Fibroblast of lung (primary cell): Measurements from ENCODE around the gene FGD2. TPM values are rescaled to one million over a fixed set of nuclear protein-coding genes. Genes with fewer than 3 reads are reported as not detected.

Source experiments
- DNase-seq, 2 donors: peaks; one replicate each; pipeline versions ENCODE4 v3.0.0 to v3.0.0-alpha.2; 2010; ENCODE audit warnings: low read depth in 2 of 2
- H2AFZ ChIP-seq: 2 replicates; pipeline ENCODE4 v1.5.1; 2012; ENCODE audit warnings: low read length, control low read depth, inconsistent platforms
- H3K27ac ChIP-seq: 2 replicates; pipeline ENCODE4 v1.5.1; 2011; ENCODE audit warnings: low read length, control low read depth; ENCODE audit not compliant: insufficient read depth
- H3K27me3 ChIP-seq: 2 replicates; pipeline ENCODE4 v1.5.1; 2011; ENCODE audit warnings: mild to moderate bottlenecking, low read length; ENCODE audit not compliant: control insufficient read depth, insufficient read depth
- H3K36me3 ChIP-seq: 2 replicates; pipeline ENCODE4 v1.5.1; 2011; ENCODE audit warnings: low read length; ENCODE audit not compliant: control insufficient read depth, insufficient read depth
- H3K4me1 ChIP-seq: 2 replicates; pipeline ENCODE4 v1.5.1; 2011; ENCODE audit warnings: low read length; ENCODE audit not compliant: control insufficient read depth, insufficient read depth; ENCODE audit errors: extremely low read depth
- H3K4me2 ChIP-seq: 2 replicates; pipeline ENCODE4 v1.5.1; 2011; ENCODE audit warnings: low read length, control low read depth; ENCODE audit not compliant: insufficient read depth; ENCODE audit errors: extremely low read depth
- H3K4me3 ChIP-seq, 4 experiments: fragments of 200-600 bp in 1 of 4; sonication (generic) in 1 of 4; replicated peaks in 1 of 4; 2 replicates each; pipeline ENCODE4 v1.5.1; 2011 to 2016; ENCODE audit warnings: low read length in 4 of 4, low read depth in 3 of 4, mild to moderate bottlenecking in 3 of 4, control low read depth in 2 of 4, inconsistent platforms in 1 of 4, mixed read lengths in 1 of 4; ENCODE audit not compliant: insufficient read depth in 1 of 4; ENCODE audit errors: control extremely low read depth in 1 of 4
- H3K79me2 ChIP-seq: 2 replicates; pipeline ENCODE4 v1.5.1; 2012; ENCODE audit warnings: mild to moderate bottlenecking, low read length, inconsistent platforms; ENCODE audit not compliant: control insufficient read depth, insufficient read depth
- H3K9ac ChIP-seq: 2 replicates; pipeline ENCODE4 v1.5.1; 2011; ENCODE audit warnings: mild to moderate bottlenecking, low read length, control low read depth; ENCODE audit not compliant: insufficient read depth
- H3K9me3 ChIP-seq: 2 replicates; pipeline ENCODE4 v1.5.1; 2012; ENCODE audit warnings: low read depth, low read length; ENCODE audit not compliant: control insufficient read depth, insufficient read depth
- H4K20me1 ChIP-seq: 2 replicates; pipeline ENCODE4 v1.5.1; 2011; ENCODE audit warnings: low read length; ENCODE audit not compliant: control insufficient read depth, insufficient read depth; ENCODE audit errors: extremely low read depth
- EZH2 ChIP-seq: IDR thresholded peaks from 2 replicates; pipeline ENCODE4 v1.5.1; 2012; ENCODE audit warnings: low read length, control low read depth, mild to moderate bottlenecking; ENCODE audit errors: missing control alignments
- polyA plus RNA-seq, 2 donors: library from polyadenylated mRNA; depleted of rRNA in 1 of 2; stranded (reverse) in 1 of 2; unstranded in 1 of 2; fragments of >200 nt; gene quantifications; 2 replicates each; pipeline ENCODE4 v1.2.1, GENCODE V29; 2011 to 2012; ENCODE audit warnings: missing spikeins in 1 of 2
- total RNA-seq: library from RNA; depleted of rRNA; stranded (reverse); fragments of >200 nt; gene quantifications from 2 replicates; pipeline ENCODE4 v1.2.1, GENCODE V29; 2014
- TF ChIP-seq, protein P1 (sequence below), 2 donors: IDR thresholded peaks in 1 of 2; conservative IDR thresholded peaks in 1 of 2; 1 replicate in 1 of 2; 2 replicates in 1 of 2; pipeline ENCODE4 v1.5.1; 2011 to 2012; ENCODE audit warnings: low read length in 2 of 2, control low read depth in 1 of 2, inconsistent platforms in 1 of 2, low read depth in 1 of 2, mild to moderate bottlenecking in 1 of 2

FGD2 gene
- total and polyA plus RNA-seq, 2 donors (not counting 1 experiment from before 2014, with no cell fraction given) = not detected

DNA sequence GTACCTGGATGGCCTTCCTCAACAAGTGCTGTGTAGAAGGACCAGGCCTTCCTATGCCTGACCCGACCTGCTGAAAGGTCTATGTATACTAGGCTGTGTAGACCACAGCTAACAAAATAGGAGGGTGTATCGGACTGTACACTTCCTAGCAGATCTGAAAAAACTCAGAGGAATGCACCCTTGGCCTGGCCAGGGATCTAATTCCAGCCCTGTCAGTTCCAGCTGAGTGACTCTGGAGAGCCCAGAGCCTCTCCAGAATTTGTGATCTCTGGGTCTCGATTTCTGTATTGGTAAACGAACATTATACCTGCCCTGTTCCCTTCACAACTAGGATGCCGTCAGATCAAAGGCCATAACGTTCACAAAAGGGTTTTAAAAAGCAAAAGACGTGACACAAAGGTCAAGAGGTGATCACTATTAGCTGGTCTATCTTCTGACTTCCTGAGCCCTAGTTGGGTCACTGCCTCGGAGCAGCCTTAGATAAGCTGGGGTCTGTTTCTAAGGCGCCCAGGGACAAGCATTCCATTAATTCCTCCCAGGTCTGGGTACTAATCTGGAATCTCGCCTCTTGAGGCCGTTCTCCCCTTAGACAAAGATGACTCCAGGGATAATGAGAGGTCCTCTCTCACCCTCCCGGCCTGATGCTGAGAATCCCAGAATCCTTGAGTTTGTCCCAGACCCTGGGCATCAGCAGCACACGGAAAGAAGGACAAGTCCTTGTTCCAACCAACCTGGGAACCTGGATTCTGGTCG, 33.4 kb upstream of the FGD2 start:
- no peak overlapping the region for H2AFZ ChIP-seq
- H3K4me3 ChIP-seq = no peak overlapping the region
- peaks cover 52% of the 10 kb centered on the region for H3K36me3 ChIP-seq
- H3K4me2 ChIP-seq = no peak overlapping the region
- H3K27ac ChIP-seq = no peak overlapping the region
- H3K79me2 ChIP-seq = no peaks in the 10 kb centered on the region
- no peak for DNase-seq
- H3K4me1 ChIP-seq = no peaks in the 10 kb centered on the region
- H3K9ac ChIP-seq = no peak overlapping the region
- H4K20me1 ChIP-seq = no peaks in the 10 kb centered on the region
- H3K27me3 ChIP-seq = no peaks in the 10 kb centered on the region
- no peaks in the 10 kb centered on the region for H3K9me3 ChIP-seq
- no peak for TF ChIP-seq EZH2
- TF ChIP-seq, protein P1, sequence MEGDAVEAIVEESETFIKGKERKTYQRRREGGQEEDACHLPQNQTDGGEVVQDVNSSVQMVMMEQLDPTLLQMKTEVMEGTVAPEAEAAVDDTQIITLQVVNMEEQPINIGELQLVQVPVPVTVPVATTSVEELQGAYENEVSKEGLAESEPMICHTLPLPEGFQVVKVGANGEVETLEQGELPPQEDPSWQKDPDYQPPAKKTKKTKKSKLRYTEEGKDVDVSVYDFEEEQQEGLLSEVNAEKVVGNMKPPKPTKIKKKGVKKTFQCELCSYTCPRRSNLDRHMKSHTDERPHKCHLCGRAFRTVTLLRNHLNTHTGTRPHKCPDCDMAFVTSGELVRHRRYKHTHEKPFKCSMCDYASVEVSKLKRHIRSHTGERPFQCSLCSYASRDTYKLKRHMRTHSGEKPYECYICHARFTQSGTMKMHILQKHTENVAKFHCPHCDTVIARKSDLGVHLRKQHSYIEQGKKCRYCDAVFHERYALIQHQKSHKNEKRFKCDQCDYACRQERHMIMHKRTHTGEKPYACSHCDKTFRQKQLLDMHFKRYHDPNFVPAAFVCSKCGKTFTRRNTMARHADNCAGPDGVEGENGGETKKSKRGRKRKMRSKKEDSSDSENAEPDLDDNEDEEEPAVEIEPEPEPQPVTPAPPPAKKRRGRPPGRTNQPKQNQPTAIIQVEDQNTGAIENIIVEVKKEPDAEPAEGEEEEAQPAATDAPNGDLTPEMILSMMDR (conservative IDR thresholded peaks at IDR 0.05 in 1 of 2, IDR thresholded peaks at IDR 0.05 in 1 of 2; ENCODE audit: low read depth in 1 of 2, low read length in 2 of 2) = no peak

DNA sequence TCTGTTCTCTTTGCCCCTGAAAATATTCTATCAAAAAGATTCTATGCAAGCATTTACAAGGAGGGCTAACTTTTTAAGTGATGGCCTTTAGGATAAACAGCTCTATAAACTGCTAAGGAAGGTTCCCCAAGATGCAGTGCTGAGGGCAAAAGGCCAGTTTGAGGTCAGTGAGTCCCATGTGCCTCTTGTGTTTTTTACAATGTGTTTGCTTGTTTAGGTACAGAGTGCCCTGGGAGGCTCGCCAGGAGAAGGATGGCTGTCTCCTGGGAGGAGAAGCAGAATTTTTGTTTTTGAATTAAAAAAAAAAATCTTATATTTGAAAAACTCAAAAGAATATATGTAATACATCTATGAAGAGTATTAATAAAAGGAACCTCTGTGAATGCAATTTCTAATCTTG, 32.3 kb upstream of the FGD2 start:
- Histone ChIP-seq H3K9me3 (no peaks in the 10 kb centered on the region), H3K27me3 (no peaks in the 10 kb centered on the region), H3K4me3 (no peak overlapping the region), H4K20me1 (no peaks in the 10 kb centered on the region), H3K36me3 (peaks cover 56% of the 10 kb centered on the region), H3K4me2 (no peak overlapping the region), H2AFZ (no peak overlapping the region), H3K9ac (no peak overlapping the region), H3K27ac (no peak overlapping the region), H3K79me2 (peaks cover 7% of the 10 kb centered on the region), H3K4me1 (no peaks in the 10 kb centered on the region)
- no peak for DNase-seq
- no peak for TF ChIP-seq EZH2
- TF ChIP-seq, protein P1 (conservative IDR thresholded peaks at IDR 0.05 in 1 of 2, IDR thresholded peaks at IDR 0.05 in 1 of 2; ENCODE audit: low read depth in 1 of 2, low read length in 2 of 2) = no peak

DNA sequence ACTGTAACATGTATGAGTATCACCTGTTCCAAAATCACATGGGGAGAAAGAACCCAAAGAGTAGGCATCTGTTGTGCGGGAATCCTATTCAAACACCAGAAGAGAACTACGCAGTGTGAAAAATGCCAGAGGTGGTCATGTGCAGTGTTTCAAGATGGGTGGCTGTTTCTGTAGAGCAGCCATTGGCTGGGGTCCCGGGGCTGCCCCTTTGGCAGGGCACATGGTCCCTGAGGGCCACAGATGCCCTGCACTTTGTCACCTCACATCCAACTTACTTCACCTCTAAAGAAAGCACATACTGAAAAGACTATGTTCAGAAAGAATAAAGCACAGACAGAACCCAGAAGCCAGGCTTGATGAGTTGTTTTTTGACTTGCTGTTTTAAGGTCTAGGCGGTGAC, 31.8 kb upstream of the FGD2 start:
- Histone ChIP-seq H3K4me1 (no peaks in the 10 kb centered on the region), H2AFZ (no peak overlapping the region), H4K20me1 (no peaks in the 10 kb centered on the region), H3K27ac (no peak overlapping the region), H3K4me3 (no peak overlapping the region), H3K79me2 (peaks cover 11% of the 10 kb centered on the region), H3K36me3 (peaks cover 55% of the 10 kb centered on the region), H3K27me3 (no peaks in the 10 kb centered on the region), H3K9ac (no peak overlapping the region), H3K9me3 (no peaks in the 10 kb centered on the region), H3K4me2 (no peak overlapping the region)
- DNase-seq = no peak
- TF ChIP-seq EZH2 = no peak
- TF ChIP-seq, protein P1 (conservative IDR thresholded peaks at IDR 0.05 in 1 of 2, IDR thresholded peaks at IDR 0.05 in 1 of 2; ENCODE audit: low read depth in 1 of 2, low read length in 2 of 2) = no peak
